Measurements from ENCODE around the gene CROCC2.

The CROCC2 gene

DNA sequence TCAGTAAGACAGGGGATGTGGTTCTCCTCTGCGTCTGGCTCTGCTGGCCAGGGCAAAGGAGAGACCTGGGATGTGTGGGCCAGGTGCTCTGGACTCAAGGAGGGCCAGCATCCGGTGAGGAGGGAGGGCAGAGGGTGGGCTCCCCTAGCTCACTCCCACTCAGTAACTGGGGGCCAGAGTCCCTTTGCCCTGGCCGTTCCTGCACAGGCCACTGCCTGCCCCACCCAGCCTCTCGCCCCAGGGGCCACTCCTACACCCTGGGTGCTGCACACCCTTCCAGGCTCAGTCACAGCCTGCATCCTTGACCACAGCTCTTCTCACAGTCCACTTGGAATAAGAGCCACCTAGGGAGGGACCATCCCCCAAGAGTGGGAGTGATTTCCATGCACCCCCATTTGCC lies 133.3 kb downstream of the CROCC2 start:
- H3F3A ChIP-seq (ENCODE audit: insufficient read depth, low read length): no peaks in the 10 kb centered on the region
- no peak overlapping the region; the same call in 1 of the 2 replicates for H3K9ac ChIP-seq (ENCODE audit: low read length)
- TF ChIP-seq, protein P1, sequence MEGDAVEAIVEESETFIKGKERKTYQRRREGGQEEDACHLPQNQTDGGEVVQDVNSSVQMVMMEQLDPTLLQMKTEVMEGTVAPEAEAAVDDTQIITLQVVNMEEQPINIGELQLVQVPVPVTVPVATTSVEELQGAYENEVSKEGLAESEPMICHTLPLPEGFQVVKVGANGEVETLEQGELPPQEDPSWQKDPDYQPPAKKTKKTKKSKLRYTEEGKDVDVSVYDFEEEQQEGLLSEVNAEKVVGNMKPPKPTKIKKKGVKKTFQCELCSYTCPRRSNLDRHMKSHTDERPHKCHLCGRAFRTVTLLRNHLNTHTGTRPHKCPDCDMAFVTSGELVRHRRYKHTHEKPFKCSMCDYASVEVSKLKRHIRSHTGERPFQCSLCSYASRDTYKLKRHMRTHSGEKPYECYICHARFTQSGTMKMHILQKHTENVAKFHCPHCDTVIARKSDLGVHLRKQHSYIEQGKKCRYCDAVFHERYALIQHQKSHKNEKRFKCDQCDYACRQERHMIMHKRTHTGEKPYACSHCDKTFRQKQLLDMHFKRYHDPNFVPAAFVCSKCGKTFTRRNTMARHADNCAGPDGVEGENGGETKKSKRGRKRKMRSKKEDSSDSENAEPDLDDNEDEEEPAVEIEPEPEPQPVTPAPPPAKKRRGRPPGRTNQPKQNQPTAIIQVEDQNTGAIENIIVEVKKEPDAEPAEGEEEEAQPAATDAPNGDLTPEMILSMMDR (IDR thresholded peaks at IDR 0.05; ENCODE audit: low read length): no peak
- TF ChIP-seq EZH2 (IDR thresholded peaks at IDR 0.05; ENCODE audit: borderline replicate concordance, low read length): no peak
- no peaks in the 10 kb centered on the region for H3K9me2 ChIP-seq (ENCODE audit: low read depth, low read length)
- H3K4me3 ChIP-seq (ENCODE audit: low read depth, low read length, poor library complexity, severe bottlenecking): peak overlapping the region; percentile 54
- no peaks in the 10 kb centered on the region for H4K20me1 ChIP-seq (ENCODE audit: insufficient read depth, low read length)
- no peaks in the 10 kb centered on the region for H3K27me3 ChIP-seq (ENCODE audit: insufficient read depth, low read length)
- no peaks in the 10 kb centered on the region for H3K36me3 ChIP-seq (ENCODE audit: insufficient read depth, low read length)
- no peak overlapping the region for H2AFZ ChIP-seq (ENCODE audit: low read length)
- H3K4me1 ChIP-seq (ENCODE audit: insufficient read depth, low read length, severe bottlenecking): peaks cover 33% of the 10 kb centered on the region
- H3K27ac ChIP-seq (ENCODE audit: low read depth, low read length, poor library complexity, severe bottlenecking): no peak overlapping the region
- H3K79me2 ChIP-seq (ENCODE audit: insufficient read depth, low read length): no peaks in the 10 kb centered on the region
- H3K9me3 ChIP-seq (ENCODE audit: low read length): no peaks in the 10 kb centered on the region
- no peak overlapping the region; the same call in 1 of the 2 replicates for H3K4me2 ChIP-seq (ENCODE audit: low read length)

DNA sequence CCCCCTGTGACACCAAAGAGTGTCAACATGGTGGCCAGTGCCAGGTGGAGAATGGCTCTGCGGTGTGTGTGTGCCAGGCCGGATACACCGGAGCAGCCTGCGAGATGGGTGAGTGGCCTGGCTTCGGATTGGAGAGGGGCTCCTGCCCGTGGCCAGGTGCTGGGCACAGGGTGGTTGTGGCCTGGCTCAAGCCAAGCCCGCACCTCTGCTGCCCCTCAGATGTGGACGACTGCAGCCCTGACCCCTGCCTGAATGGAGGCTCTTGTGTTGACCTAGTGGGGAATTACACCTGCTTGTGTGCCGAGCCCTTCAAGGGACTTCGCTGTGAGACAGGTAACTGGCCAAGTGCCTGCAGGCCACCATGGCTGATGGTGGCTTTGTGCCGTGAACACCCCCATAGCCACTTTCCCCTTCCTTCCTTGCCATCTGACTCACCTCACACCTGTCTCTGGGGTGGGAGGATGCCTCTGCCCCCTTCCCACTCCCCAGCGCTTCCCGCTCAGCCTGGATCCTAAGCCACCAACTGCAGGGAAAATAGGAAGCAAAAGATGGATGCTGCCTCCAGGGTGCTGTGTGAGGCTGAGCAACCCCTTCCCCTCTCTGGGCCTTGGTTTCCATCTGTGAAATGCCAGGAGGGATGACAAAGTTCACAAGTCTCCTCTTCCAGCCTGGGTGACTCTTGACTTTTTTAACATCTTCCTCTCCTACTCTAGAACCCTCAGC lies 134.1 kb downstream of the CROCC2 start:
- Histone ChIP-seq H3K4me2 (ENCODE audit: low read length) (peak overlapping the region; percentile 14; the same call in 1 of the 2 replicates), H3K4me3 (ENCODE audit: low read depth, low read length, poor library complexity, severe bottlenecking) (no peak overlapping the region), H3K9ac (ENCODE audit: low read length) (no peak overlapping the region), H3K27me3 (ENCODE audit: insufficient read depth, low read length) (no peaks in the 10 kb centered on the region), H3F3A (ENCODE audit: insufficient read depth, low read length) (no peaks in the 10 kb centered on the region), H3K36me3 (ENCODE audit: insufficient read depth, low read length) (no peaks in the 10 kb centered on the region), H2AFZ (ENCODE audit: low read length) (no peak overlapping the region), H4K20me1 (ENCODE audit: insufficient read depth, low read length) (no peaks in the 10 kb centered on the region), H3K9me3 (ENCODE audit: low read length) (no peaks in the 10 kb centered on the region), H3K9me2 (ENCODE audit: low read depth, low read length) (no peaks in the 10 kb centered on the region), H3K4me1 (ENCODE audit: insufficient read depth, low read length, severe bottlenecking) (peaks cover 33% of the 10 kb centered on the region), H3K27ac (ENCODE audit: low read depth, low read length, poor library complexity, severe bottlenecking) (peak overlapping the region; percentile 39), H3K79me2 (ENCODE audit: insufficient read depth, low read length) (no peaks in the 10 kb centered on the region)
- TF ChIP-seq, protein P1 (IDR thresholded peaks at IDR 0.05; ENCODE audit: low read length): no peak
- TF ChIP-seq EZH2 (IDR thresholded peaks at IDR 0.05; ENCODE audit: borderline replicate concordance, low read length): no peak

DNA sequence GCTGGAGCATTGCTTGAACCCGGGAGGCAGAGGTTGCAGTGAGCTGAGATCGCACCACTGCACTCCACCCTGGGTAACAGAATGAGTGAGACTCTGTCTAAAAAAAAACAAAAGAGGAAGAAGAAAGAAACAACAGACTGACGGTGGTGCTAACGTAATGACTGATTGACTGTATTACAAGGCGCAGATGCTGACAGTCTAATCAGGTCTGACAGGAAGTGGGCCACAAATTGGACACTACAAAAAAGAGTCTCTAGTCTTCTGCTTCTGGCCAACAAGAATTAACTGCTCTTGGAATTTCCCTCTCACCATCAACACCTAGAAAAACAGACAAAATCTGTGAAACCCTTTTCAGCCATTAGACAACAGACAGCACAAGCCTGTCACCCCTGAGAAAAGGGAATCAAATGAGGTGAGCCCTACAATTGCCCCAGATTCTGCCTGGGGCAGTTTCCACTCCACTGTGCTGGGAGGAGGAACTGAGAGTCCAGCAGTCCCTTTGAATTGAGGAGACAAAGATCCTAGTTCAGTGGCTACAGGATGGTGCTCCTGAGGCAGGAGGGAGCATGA lies 135.5 kb downstream of the CROCC2 start:
- Histone ChIP-seq H2AFZ (ENCODE audit: low read length) (no peak overlapping the region), H3K9me2 (ENCODE audit: low read depth, low read length) (no peaks in the 10 kb centered on the region), H3F3A (ENCODE audit: insufficient read depth, low read length) (no peaks in the 10 kb centered on the region), H3K4me1 (ENCODE audit: insufficient read depth, low read length, severe bottlenecking) (peaks cover 27% of the 10 kb centered on the region), H3K4me2 (ENCODE audit: low read length) (no peak overlapping the region), H3K36me3 (ENCODE audit: insufficient read depth, low read length) (no peaks in the 10 kb centered on the region), H3K4me3 (ENCODE audit: low read depth, low read length, poor library complexity, severe bottlenecking) (no peak overlapping the region), H4K20me1 (ENCODE audit: insufficient read depth, low read length) (no peaks in the 10 kb centered on the region), H3K27me3 (ENCODE audit: insufficient read depth, low read length) (no peaks in the 10 kb centered on the region), H3K9ac (ENCODE audit: low read length) (no peak overlapping the region), H3K79me2 (ENCODE audit: insufficient read depth, low read length) (no peaks in the 10 kb centered on the region), H3K27ac (ENCODE audit: low read depth, low read length, poor library complexity, severe bottlenecking) (peak overlapping the region; percentile 39), H3K9me3 (ENCODE audit: low read length) (no peaks in the 10 kb centered on the region)
- TF ChIP-seq EZH2 (IDR thresholded peaks at IDR 0.05; ENCODE audit: borderline replicate concordance, low read length): no peak
- TF ChIP-seq, protein P1 (IDR thresholded peaks at IDR 0.05; ENCODE audit: low read length): no peak
